Endothelial cell of umbilical vein (primary cell): Measurements from ENCODE around the gene NUS1. TPM values are rescaled to one million over a fixed set of nuclear protein-coding genes. Genes with fewer than 3 reads are reported as not detected.
"Not testable (repeated sequence)": the region's sequence is repeated elsewhere in the genome, so short reads cannot be mapped to it uniquely, and the experiment has no call there.

Experiments
- BruUV-seq: library from RNA; stranded (reverse); fragments of 400-500 nt; replicated peaks from 2 replicates; lab custom pipeline; 2021; lab: Mats Ljungman, UMichigan
- CTCF ChIA-PET: fragments of 300-600, 350-600 bp; sonication (Branson Sonifier 250); formaldehyde crosslinking; loops from one replicate; lab custom pipeline; 2021; ENCODE audit warnings: antibody characterized with exemption, inconsistent platforms; lab: Charles Lee
- POLR2A ChIA-PET: fragments of 300-600, 350-600 bp; sonication (Branson Sonifier 250); formaldehyde crosslinking; loops from one replicate; lab custom pipeline; 2021; ENCODE audit warnings: antibody characterized with exemption, inconsistent platforms; lab: Charles Lee
- DNase-seq: peaks from one replicate; pipeline ENCODE4 v3.0.0-alpha.2; 2011; ENCODE audit warnings: low read depth, low spot score
- FAIRE-seq: peaks from 2 replicates; lab custom pipeline; 2011; peaks lifted over from hg19 to GRCh38; lab: Jason Lieb, UNC
- H2AFZ ChIP-seq: 2 replicates; pipeline ENCODE4 v1.6.0; 2012; ENCODE audit warnings: low read depth, low read length, control low read depth, inconsistent platforms
- H3K27ac ChIP-seq: 2 replicates; pipeline ENCODE4 v1.5.1; 2011; ENCODE audit warnings: low read depth, mild to moderate bottlenecking, control low read depth, low read length, moderate library complexity; ENCODE audit not compliant: insufficient read depth
- H3K27me3 ChIP-seq, 2 experiments: 2 replicates each; pipeline versions ENCODE4 v1.6.0 to v1.6.1; 2011; ENCODE audit warnings: low read length in 2 of 2, mixed read lengths in 1 of 2; ENCODE audit not compliant: control insufficient read depth in 2 of 2, insufficient read depth in 2 of 2
- H3K36me3 ChIP-seq, 2 experiments: 2 replicates in 1 of 2; 3 replicates in 1 of 2; pipeline ENCODE4 v1.5.1; 2011; ENCODE audit warnings: low read length in 2 of 2, mild to moderate bottlenecking in 1 of 2, moderate library complexity in 1 of 2; ENCODE audit not compliant: control insufficient read depth in 2 of 2, insufficient read depth in 2 of 2; ENCODE audit errors: extremely low read depth in 1 of 2
- H3K4me1 ChIP-seq: 3 replicates; pipeline ENCODE4 v1.5.1; 2011; ENCODE audit warnings: mild to moderate bottlenecking, low read length; ENCODE audit not compliant: control insufficient read depth, insufficient read depth; ENCODE audit errors: extremely low read depth
- H3K4me2 ChIP-seq: 2 replicates; pipeline ENCODE4 v1.6.1; 2011; ENCODE audit warnings: low read length, control low read depth, mixed read lengths; ENCODE audit not compliant: insufficient read depth
- H3K4me3 ChIP-seq, 3 experiments: fragments of 200-600 bp in 1 of 3; sonication (generic), shearing (Covaris generic) in 1 of 3; replicated peaks in 1 of 3; 2 replicates each; pipeline ENCODE4 v1.5.1; 2011 to 2016; ENCODE audit warnings: control low read depth in 3 of 3, low read length in 3 of 3, mild to moderate bottlenecking in 2 of 3, inconsistent platforms in 1 of 3, low read depth in 1 of 3, moderate library complexity in 1 of 3; ENCODE audit not compliant: insufficient read depth in 1 of 3
- H3K79me2 ChIP-seq: 2 replicates; pipeline ENCODE4 v1.6.0; 2012; ENCODE audit warnings: low read length, inconsistent platforms; ENCODE audit not compliant: control insufficient read depth, insufficient read depth
- H3K9ac ChIP-seq: replicated peaks from 2 replicates; pipeline ENCODE3; 2011; ENCODE audit warnings: low read length, control low read depth; ENCODE audit not compliant: insufficient read depth; ENCODE audit errors: extremely low read depth
- H3K9me1 ChIP-seq: replicated peaks from 3 replicates; pipeline ENCODE4 v1.6.0; 2011; ENCODE audit warnings: mild to moderate bottlenecking, low read length; ENCODE audit not compliant: control insufficient read depth, insufficient read depth; ENCODE audit errors: extremely low read depth
- H3K9me3 ChIP-seq: replicated peaks from 2 replicates; pipeline ENCODE4 v1.5.1; 2012; ENCODE audit warnings: low read length, inconsistent platforms; ENCODE audit not compliant: control insufficient read depth, insufficient read depth
- H4K20me1 ChIP-seq: replicated peaks from 2 replicates; pipeline ENCODE3; 2011; ENCODE audit warnings: mild to moderate bottlenecking, low read length; ENCODE audit not compliant: control insufficient read depth, insufficient read depth; ENCODE audit errors: extremely low read depth
- FOS ChIP-seq: IDR thresholded peaks from 2 replicates; pipeline ENCODE4 v1.6.1; 2011; ENCODE audit warnings: mild to moderate bottlenecking, low read length, moderate library complexity, borderline replicate concordance; ENCODE audit not compliant: insufficient read depth
- GATA2 ChIP-seq: IDR thresholded peaks from 2 replicates; pipeline ENCODE4 v1.7.0; 2011; ENCODE audit warnings: low read depth, mild to moderate bottlenecking, moderate library complexity, mixed read lengths, low read length; ENCODE audit not compliant: insufficient read length, insufficient read depth
- POLR2AphosphoS5 ChIP-seq: IDR thresholded peaks from 2 replicates; pipeline ENCODE4 v1.6.1; 2012; ENCODE audit warnings: low read depth, mild to moderate bottlenecking, control low read depth, low read length, moderate library complexity; ENCODE audit not compliant: insufficient read depth
- dilution Hi-C: fragments of 300-500 bp; cut with MboI; formaldehyde crosslinking; loops from one replicate; pipeline ENCODE4 v1.15.0; 2019; ENCODE audit warnings: low sequenced_read_pairs; ENCODE audit not compliant: extremely low pct_ligation_motif_present
- intact Hi-C: fragments of 100-400 bp; cut with micrococcal nuclease; formaldehyde crosslinking; loops from one replicate; pipeline ENCODE4 v1.10.0; 2022
- polyA plus RNA-seq, 4 experiments: library from polyadenylated mRNA; depleted of rRNA in 3 of 4; stranded (reverse) in 3 of 4; unstranded in 1 of 4; fragments of >200 nt; gene quantifications; 2 replicates each; pipeline versions ENCODE4 v1.2.1 to v1.2.3, GENCODE V29; 2011 to 2012; ENCODE audit warnings: missing spikeins in 1 of 4
- total RNA-seq: library from RNA; stranded (reverse); gene quantifications from 2 replicates; pipeline ENCODE4 v1.2.3, GENCODE V29; 2021
- TF ChIP-seq, protein P1 (sequence below): IDR thresholded peaks from 2 replicates; pipeline ENCODE4 v1.6.1; 2011; ENCODE audit not compliant: insufficient read depth, insufficient read length

Gene NUS1
- total and polyA plus RNA-seq, 2 donors (not counting 3 experiments of a cell fraction or from before 2014, with no cell fraction given), result 9.5 to 33.4 TPM

DNA sequence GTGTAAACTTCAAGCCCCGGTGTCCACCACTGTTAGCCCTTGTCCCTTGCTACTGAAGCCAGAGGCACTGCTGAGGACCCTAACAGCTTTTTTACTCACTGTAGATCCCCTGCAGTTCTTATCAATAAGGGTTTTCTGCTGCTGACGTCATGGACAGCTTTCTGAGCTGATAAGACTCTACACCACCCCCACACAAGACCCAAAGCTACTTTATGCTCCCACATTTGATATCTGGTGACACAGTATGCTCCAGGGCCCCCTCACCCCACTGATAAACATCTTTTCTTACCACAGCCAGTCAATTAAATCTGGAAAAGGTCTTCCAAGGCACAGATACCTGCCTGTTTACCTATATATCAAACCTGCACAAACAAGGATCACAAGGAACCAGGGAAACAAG is 65.3 kb downstream of the NUS1 start:
- H3K9me1 ChIP-seq, result no peaks in the 10 kb centered on the region
- H3K36me3 ChIP-seq, result no peaks in the 10 kb centered on the region
- no peak for DNase-seq
- no peak overlapping the region for H3K4me3 ChIP-seq
- H3K4me1 ChIP-seq, result no peaks in the 10 kb centered on the region
- no peak overlapping the region for H3K9ac ChIP-seq
- dilution Hi-C loops, result no loop called here
- no TSS peak for BruUV-seq
- FAIRE-seq, result no peak
- ChIA-PET POLR2A (no interaction called here), CTCF (no interaction called here)
- TF ChIP-seq, protein P1, sequence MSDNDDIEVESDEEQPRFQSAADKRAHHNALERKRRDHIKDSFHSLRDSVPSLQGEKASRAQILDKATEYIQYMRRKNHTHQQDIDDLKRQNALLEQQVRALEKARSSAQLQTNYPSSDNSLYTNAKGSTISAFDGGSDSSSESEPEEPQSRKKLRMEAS, result no peak
- TF ChIP-seq GATA2 (no peak), POLR2AphosphoS5 (no peak), FOS (no peak)
- H2AFZ ChIP-seq, result no peak overlapping the region
- H3K79me2 ChIP-seq, result no peaks in the 10 kb centered on the region
- intact Hi-C loops, result no loop called here
- no peak overlapping the region for H3K27ac ChIP-seq
- no peak overlapping the region for H3K4me2 ChIP-seq
- no peaks in the 10 kb centered on the region for H3K9me3 ChIP-seq
- H4K20me1 ChIP-seq, result no peaks in the 10 kb centered on the region
- no peaks in the 10 kb centered on the region for H3K27me3 ChIP-seq

DNA sequence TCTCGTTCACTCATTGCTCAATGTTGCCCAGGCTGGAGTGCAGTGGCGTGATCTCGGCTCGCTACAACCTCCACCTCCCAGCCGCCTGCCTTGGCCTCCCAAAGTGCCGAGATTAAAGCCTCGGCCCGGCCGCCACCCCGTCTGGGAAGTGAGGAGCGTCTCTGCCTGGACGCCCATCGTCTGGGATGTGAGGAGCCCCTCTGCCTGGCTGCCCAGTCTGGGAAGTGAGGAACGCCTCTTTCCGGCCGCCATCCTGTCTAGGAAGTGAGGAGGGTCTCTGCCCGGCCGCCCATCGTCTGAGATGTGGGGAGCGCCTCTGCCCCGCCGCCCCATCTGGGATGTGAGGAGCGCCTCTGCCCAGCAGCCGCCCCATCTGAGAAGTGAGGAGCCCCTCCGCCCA is 75.4 kb downstream of the NUS1 start:
- DNase-seq, H3K79me2 ChIP-seq, H3K9me1 ChIP-seq, CTCF ChIA-PET, H3K36me3 ChIP-seq, POLR2A ChIA-PET, H3K4me2 ChIP-seq, FAIRE-seq, H3K4me1 ChIP-seq, H3K9me3 ChIP-seq, dilution Hi-C loops, H3K9ac ChIP-seq, H3K4me3 ChIP-seq, BruUV-seq, H2AFZ ChIP-seq, H3K27me3 ChIP-seq, H4K20me1 ChIP-seq, H3K27ac ChIP-seq, intact Hi-C loops: not testable (repeated sequence)

Other genes with a start within 250 kb of the NUS1 start
- not detected in 2 replicates for gene ROS1, start 249.5 kb upstream of the NUS1 start, total RNA-seq
- gene ROS1, start 249.5 kb upstream of the NUS1 start, polyA plus RNA-seq, result not detected in 2 replicates
- gene DCBLD1, start 192.8 kb upstream of the NUS1 start, total RNA-seq, result 44.3 and 55.8 TPM in 2 replicates
- gene DCBLD1, start 192.8 kb upstream of the NUS1 start, polyA plus RNA-seq, result 27.1 and 30.2 TPM in 2 replicates
- gene GOPC, start 73.0 kb upstream of the NUS1 start, total RNA-seq, result 21.3 and 22.8 TPM in 2 replicates
- gene GOPC, start 73.0 kb upstream of the NUS1 start, polyA plus RNA-seq, result 5.8 and 7.8 TPM in 2 replicates
- gene SLC35F1, start 231.8 kb downstream of the NUS1 start, total RNA-seq, result not detected in 2 replicates
- not detected in 2 replicates for gene SLC35F1, start 231.8 kb downstream of the NUS1 start, polyA plus RNA-seq